GM21423 (cell line): ENCODE results near the gene ABHD11.
"Not testable (repeated sequence)": the region's sequence is repeated elsewhere in the genome, so short reads cannot be mapped to it uniquely, and the experiment has no call there.

ENCODE experiments used
- ATAC-seq: cut with Tn5 transposase; IDR thresholded peaks from one replicate; pipeline ENCODE4 v1.9.1; 2021; ENCODE audit warnings: mild to moderate bottlenecking, moderate library complexity; ENCODE audit not compliant: unreplicated experiment

The ABHD11 gene

DNA sequence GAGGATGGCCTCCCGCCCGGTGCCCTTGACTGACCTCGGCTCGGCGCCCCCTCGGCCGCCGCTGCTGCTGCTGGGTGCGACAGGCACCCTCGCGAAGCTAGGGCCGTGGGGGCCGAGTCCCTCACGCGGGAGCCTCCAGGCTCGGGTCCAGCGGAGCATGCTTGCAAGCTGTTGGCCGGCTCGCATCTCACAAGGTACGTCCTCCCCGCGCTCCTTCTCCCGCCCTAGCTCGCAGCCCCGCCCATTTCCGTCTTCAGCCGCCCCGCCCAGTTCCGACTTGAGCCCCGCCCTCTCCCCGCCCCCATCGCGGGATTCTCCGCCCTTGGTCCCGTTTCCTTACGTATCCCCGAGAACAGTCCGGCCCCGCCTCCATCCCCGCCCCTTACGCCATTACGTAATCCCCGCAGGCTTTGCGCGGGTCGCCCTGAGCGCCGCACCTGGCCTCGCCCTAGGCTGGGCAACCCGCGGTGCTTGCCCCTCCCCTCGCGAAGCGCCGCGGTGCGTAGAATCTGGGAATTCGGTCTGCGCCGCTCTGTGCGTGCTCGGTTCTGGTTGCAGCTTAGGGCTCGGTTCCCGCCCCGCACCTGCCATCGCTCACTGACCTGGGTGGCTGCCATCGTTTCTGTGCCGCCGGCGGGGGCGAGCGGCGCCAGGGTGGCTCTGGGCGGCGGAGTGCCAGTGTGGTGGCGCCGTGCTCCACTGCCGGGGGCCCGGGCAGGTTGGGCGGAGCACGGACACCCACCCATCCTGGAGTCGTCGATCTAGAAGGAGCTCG lies at the start of gene ABHD11:
TSS of gene ABHD11 (minus strand) at position 191 of the 775 bp plus-strand sequence. CDS start at position 159, 32 bp downstream.
- ATAC-seq, result peak; percentile 88

DNA sequence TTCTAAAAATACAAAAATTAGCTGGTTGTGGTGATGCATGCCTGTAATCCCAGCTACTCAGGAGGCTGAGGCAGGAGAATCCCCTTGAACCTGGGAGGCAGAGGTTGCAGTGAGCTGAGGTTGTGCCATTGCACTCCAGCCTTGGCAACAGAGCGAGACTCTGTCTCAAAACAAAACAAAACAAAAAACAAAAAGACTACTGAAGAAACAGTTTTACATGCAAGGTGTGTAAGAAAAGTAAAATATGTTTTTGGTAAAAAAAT lies 49.1 kb upstream of the ABHD11 start:
- not testable (repeated sequence) for ATAC-seq

DNA sequence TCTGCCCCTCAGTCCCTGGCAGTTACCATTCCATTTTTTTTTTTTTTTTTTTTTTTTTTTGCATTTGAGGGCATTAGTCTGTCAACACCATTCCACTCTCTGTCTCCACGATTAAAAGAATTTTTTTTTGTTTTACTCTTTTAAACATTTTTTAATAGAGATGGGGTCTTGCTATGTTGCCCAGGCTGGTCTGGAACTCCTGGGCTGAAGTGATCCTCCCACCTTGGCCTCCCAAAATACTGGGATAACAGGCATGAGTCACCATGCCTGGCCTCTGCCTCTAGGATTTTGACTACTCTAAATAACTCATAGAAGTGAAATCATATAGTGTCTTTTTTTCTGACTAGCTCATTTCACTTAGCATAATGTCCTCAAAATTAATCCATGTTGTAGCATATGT lies 48.0 kb upstream of the ABHD11 start:
- no peak for ATAC-seq

DNA sequence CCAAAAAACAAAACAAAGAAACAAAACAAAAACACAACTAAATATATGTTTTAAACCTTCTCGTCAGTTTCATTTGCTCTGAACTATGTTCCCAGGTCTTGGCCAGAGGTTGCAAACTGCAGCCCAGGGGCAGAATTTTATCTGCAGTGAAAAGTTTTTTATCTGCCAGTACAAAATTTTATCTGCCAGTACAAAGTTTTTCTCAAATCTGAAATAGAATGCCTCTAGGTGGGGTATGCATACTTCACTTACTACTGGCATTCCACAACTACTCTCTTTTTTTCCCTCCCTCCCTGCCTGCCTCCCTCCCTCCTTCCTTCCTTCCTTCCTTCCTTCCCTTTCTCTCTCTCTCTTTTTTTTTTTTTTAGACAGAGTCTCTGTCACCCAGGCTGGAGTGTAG lies 40.9 kb upstream of the ABHD11 start:
- no peak for ATAC-seq

DNA sequence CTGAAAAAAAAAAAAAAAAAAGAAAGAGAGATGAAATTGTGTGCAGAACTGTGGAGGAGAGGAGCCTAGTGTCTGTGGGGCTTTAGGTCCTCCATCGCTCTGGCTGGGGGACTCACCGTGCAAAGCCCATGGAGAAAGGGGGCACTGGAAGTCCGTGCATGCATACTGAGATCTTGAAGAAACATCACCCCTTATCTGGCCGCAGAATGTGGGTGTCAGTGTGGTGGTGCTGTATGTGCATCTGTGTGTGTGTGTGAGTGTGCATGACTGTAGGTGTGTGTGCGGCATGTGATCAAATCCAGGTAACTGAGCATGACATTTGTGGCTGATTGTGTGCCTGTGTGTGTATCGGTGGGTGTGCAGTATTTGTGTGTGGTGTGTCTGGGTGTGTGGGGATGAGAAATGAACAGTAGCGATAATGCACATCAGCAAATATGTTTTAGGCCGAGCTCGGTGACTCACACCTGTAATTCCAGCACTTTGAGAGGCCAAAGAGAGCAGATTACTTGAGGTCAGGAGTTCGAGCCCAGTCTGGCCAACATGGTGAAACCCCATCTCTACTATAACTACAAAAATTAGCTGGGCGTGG lies 40.3 kb upstream of the ABHD11 start:
- ATAC-seq, result no peak

DNA sequence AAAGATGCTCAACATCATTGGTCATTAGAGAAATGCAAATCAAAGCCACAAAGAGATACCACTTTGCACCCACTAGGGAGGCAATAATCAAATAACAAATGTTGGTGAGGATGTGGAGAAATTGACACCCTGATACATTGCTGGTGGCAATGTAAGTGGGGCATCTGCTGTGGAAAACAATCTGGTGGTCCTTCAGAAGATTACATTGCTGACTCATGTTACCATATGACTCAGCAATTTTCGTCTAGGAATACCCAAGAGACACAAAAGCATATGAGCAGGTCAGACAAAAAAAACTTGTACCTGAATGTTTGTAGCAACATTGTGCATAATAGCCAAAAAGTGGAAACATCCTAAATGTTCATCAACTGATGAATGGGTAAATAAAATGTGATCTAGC lies 36.3 kb upstream of the ABHD11 start:
- ATAC-seq, result no peak

GRCh38 chr7:73773700-73774517 lies 35.3 kb upstream of the ABHD11 start:
- no peak for ATAC-seq

- no peak for ATAC-seq
Measured at GRCh38 chr7:73770860-73771670, 32.5 kb upstream of the ABHD11 start.

DNA sequence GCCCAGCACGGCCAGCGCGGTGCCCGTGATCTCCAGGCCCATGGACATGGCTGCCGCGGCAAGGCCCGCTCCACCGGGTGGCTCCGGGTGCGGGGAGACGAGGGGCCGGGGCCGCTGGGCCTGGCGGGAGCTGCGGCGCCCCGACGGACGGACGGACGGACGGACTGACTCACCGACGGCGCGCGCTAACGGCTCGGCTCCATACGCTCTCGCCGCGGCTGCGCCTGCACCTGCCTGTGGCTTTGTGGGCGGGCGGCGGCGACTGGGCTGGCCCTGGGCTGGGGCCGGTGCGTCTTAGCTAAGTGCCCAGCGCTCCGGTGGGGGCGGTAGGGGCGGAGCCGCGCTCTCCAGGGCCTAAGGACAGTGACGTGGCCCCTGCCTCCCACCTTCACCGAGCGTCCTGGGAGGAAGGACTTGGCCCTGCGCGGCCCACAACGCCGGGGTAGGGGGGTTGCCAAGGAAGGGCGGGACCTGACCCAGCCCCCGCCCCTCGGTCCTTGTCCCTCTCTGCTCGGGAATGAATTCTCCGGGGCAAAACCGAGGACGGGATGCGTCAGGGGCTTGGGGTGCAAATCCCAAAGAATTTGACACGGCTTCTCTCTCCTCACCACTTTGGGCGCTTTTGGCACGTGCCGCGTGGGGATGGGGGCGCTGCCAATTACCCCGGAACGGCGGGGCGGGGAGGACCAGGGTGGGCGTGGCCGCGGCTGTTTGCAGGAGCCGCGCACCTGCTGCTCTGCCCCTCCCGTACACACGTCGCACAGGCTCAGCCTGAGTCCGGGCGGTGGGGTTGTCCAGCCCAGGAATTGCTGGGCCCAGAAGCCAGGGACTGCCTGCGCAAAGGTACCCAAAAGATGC lies 31.6 kb upstream of the ABHD11 start, which contains the start of gene CLDN3:
TSS of gene CLDN3 (minus strand) at position 269 of the 858 bp plus-strand sequence. CDS start at position 48, 221 bp downstream.
- no peak for ATAC-seq

GRCh38 chr7:73769481-73770001 lies 30.9 kb upstream of the ABHD11 start:
- ATAC-seq, result no peak

GRCh38 chr7:73768641-73769480 lies 30.3 kb upstream of the ABHD11 start:
- no peak for ATAC-seq

GRCh38 chr7:73766556-73767229 lies 28.1 kb upstream of the ABHD11 start:
- no peak for ATAC-seq

DNA sequence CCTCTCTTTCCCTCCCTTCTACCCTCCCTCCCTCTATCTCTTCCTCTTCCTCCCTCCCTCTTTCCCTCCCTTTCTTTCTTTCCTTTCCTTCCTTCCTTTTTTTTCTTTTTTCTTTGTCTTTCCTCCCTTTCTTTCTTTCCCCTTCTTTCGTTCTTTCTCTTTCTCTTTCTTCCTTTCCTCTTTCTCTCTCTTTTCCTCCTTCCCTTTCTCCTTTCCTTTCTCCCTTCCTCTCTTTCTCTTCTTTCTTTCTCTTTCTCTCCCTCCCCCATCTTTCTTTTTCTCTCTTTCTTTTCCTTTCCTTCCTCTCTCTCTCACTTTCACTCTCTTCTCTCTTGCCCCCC lies 24.0 kb upstream of the ABHD11 start:
- ATAC-seq, result no peak

- ATAC-seq, result no peak
Measured at GRCh38 chr7:73761854-73762658, 23.5 kb upstream of the ABHD11 start.

DNA sequence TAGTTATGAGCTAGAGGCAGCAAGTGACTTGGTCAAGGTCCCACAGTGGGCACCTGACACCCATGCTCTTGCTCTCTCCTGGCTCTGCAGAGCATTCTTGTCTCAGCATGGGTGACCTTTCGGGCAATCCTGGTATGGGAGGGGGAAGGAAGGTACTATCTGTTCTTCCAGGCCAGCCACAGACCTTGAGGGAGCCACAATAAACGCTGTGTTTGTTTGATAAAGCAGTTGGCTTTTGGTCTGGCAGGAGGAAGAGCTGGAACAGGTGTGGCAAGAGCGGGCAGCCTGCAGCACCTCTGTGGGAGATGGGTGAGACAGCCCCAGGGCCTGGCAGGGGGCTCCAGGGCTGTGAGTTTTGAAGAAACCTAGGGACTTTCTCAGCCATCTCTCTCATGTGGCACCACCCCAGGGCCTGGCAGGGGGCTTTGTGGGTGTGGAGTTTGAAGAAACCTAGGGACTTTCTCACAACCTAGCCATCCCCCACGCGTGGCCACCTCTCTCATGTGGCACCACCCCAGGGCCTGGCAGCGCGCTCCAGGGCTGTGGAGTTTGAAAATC lies 20.1 kb upstream of the ABHD11 start:
- no peak for ATAC-seq

DNA sequence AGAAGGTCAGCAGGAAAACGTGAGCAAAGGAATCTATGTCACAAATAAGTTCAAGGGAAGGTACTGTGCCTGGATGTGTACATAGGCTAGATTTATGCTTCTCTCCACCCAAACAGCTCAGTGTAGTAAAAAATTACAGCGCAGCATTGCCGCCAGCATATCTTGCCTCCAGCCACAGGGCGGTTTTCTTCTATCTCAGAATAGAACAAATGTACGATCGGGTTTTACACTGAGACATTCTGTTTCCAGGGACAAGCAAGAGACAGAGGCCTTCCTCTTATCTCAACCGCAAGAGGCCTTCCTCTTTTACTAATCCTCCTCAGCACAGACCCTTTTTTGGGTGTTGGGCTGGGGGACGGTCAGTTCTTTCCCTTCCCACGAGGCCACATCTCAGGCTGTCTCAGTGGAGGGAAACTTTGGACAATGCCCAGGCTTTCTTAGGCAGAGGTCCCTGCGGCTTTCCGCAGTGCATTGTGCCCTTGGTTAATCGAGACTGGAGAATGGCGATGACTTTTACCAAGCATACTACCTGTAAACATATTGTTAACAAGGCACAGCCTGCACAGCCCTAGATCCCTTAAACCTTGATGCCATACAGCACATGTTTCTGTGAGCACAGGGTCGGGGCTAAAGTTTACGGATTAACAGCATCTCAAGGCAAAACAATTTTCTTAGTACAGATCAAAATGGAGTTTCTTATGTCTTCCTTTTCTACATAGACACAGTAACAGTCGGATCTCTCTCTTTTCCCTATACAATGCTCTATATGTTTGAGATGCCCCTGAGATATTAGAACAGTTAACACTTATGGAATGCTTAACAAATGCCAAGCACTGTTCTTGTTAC lies 11.6 kb upstream of the ABHD11 start:
- no peak for ATAC-seq
